Common myeloid progenitor, CD34-positive (primary cell): ENCODE data around the gene ADARB2.

Experiments
- CTCF ChIA-PET: fragments of 350-600 bp; sonication (Branson Sonifier 250); formaldehyde crosslinking; loops from one replicate; lab custom pipeline; 2021; ENCODE audit warnings: antibody characterized with exemption; lab: Charles Lee
- POLR2A ChIA-PET: fragments of 350-600 bp; sonication (Branson Sonifier 250); formaldehyde crosslinking; loops from one replicate; lab custom pipeline; 2021; ENCODE audit warnings: antibody characterized with exemption; lab: Charles Lee
- DNase-seq, 3 donors: peaks; one replicate each; pipeline versions ENCODE4 v3.0.0 to v3.0.0-alpha.2; 2013
- H3K27ac ChIP-seq, 2 experiments: 1 replicate in 1 of 2; 2 replicates in 1 of 2; pipeline ENCODE4 v1.7.0; 2013; ENCODE audit warnings: inconsistent platforms in 2 of 2, low read length in 2 of 2, mild to moderate bottlenecking in 2 of 2, low read depth in 1 of 2, moderate library complexity in 1 of 2; ENCODE audit not compliant: severe bottlenecking in 2 of 2, insufficient read depth in 1 of 2, poor library complexity in 1 of 2
- H3K27me3 ChIP-seq, 5 experiments: replicated peaks in 2 of 5; 1 replicate in 3 of 5; 2 replicates in 2 of 5; pipeline versions ENCODE4 v1.6.1 to v1.7.0; 2013; ENCODE audit warnings: low read length in 4 of 5, mild to moderate bottlenecking in 2 of 5, moderate library complexity in 2 of 5, inconsistent platforms in 1 of 5; ENCODE audit not compliant: insufficient read depth in 5 of 5, control insufficient read depth in 4 of 5
- H3K36me3 ChIP-seq, 4 experiments: 1 replicate in 2 of 4; 2 replicates in 2 of 4; pipeline versions ENCODE4 v1.6.1 to v1.7.0; 2013; ENCODE audit warnings: low read length in 3 of 4, control low read depth in 1 of 4, mild to moderate bottlenecking in 1 of 4; ENCODE audit not compliant: control insufficient read depth in 4 of 4, insufficient read depth in 4 of 4
- H3K4me1 ChIP-seq, 4 experiments: 1 replicate in 3 of 4; 2 replicates in 1 of 4; pipeline versions ENCODE4 v1.6.1 to v1.7.1; 2013; ENCODE audit warnings: low read length in 3 of 4, mild to moderate bottlenecking in 3 of 4, control low read depth in 1 of 4, inconsistent platforms in 1 of 4, moderate library complexity in 1 of 4; ENCODE audit not compliant: control insufficient read depth in 4 of 4, insufficient read depth in 4 of 4; ENCODE audit errors: control extremely low read depth in 1 of 4
- H3K4me3 ChIP-seq, 7 experiments: 1 replicate in 4 of 7; 2 replicates in 3 of 7; pipeline versions ENCODE4 v1.5.1 to v1.7.0; 2013; ENCODE audit warnings: mild to moderate bottlenecking in 7 of 7, low read length in 6 of 7, moderate library complexity in 6 of 7, inconsistent platforms in 2 of 7, low read depth in 2 of 7, control low read depth in 1 of 7; ENCODE audit not compliant: insufficient read depth in 4 of 7, control insufficient read depth in 1 of 7; ENCODE audit errors: extremely low read depth in 1 of 7
- H3K9me3 ChIP-seq, 5 experiments: 1 replicate in 4 of 5; 2 replicates in 1 of 5; pipeline versions ENCODE4 v1.6.1 to v1.7.1; 2013; ENCODE audit warnings: low read length in 4 of 5, mild to moderate bottlenecking in 2 of 5, inconsistent platforms in 1 of 5, low read depth in 1 of 5, moderate library complexity in 1 of 5; ENCODE audit not compliant: control insufficient read depth in 4 of 5, insufficient read depth in 2 of 5; ENCODE audit errors: control extremely low read depth in 1 of 5
- WGBS: methylation state at CpG from one replicate; pipeline ENCODE4 v1.1.5; 2013; ENCODE audit not compliant: insufficient coverage; 5-methylcytosine and 5-hydroxymethylcytosine counted together

ADARB2 gene

GRCh38 chr10:1244493-1244892 is 492.8 kb downstream of the ADARB2 start:
- Histone ChIP-seq H3K27ac (no peak overlapping the region), H3K36me3 (no peaks in the 10 kb centered on the region), H3K4me3 (no peak overlapping the region), H3K4me1 (peaks cover 4 to 15% (median 13%) of the 10 kb centered on the region in 4 experiments), H3K27me3 (peaks cover 0 to 37% (median 13%) of the 10 kb centered on the region in 5 experiments), H3K9me3 (no peaks in the 10 kb centered on the region)
- 96% methylated on average over 18 of the region's 18 CpGs for WGBS
- DNase-seq, result no peak
- ChIA-PET CTCF (interaction anchor here (0.8 to 1.9 kb wide), 3 partner anchors 11 to 176 kb away, joined by 3 to 8 read pairs (median 5); no protein-coding TSS in a partner anchor), POLR2A (no interaction called here)

GRCh38 chr10:1243486-1244234 is 493.7 kb downstream of the ADARB2 start:
- ChIA-PET POLR2A (interaction anchor here (0.5 kb wide), 1 partner anchor 547 kb away, joined by 3 read pairs; no protein-coding TSS in a partner anchor), CTCF (interaction anchor here (0.8 to 1.9 kb wide), 3 partner anchors 12 to 177 kb away, joined by 3 to 8 read pairs (median 5); no protein-coding TSS in a partner anchor)
- Histone ChIP-seq H3K36me3 (no peaks in the 10 kb centered on the region), H3K4me1 (peaks cover 2 to 15% (median 13%) of the 10 kb centered on the region in 4 experiments), H3K27ac (no peak overlapping the region), H3K9me3 (no peaks in the 10 kb centered on the region), H3K4me3 (no peak overlapping the region), H3K27me3 (peaks cover 0 to 28% (median 8%) of the 10 kb centered on the region in 5 experiments)
- WGBS, result 64% methylated on average over 21 of the region's 22 CpGs
- no peak for DNase-seq

DNA sequence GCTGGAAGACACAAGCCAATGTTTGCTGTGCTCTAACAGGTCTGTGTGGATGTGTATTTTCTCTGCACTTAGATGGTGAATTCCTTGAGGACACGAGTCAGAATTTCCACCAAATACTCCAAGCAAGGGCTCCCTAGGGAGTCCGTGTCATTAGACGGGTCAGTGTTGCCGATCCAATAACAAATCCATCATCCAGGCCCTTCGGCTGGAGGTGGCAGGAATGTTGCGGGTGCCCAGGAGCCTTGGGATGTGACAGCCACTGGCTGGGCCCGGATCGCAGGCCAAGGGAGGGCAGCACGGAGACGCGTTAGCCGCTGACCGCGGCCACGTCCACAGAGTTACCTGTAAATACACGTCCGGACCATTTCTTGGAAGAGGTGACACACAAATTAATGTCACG is 494.4 kb downstream of the ADARB2 start:
- DNase-seq, result no peak
- peaks cover 0 to 10% (median 10%) of the 10 kb centered on the region in 4 experiments for H3K4me1 ChIP-seq
- H3K36me3 ChIP-seq, result no peaks in the 10 kb centered on the region
- CTCF ChIA-PET, result interaction anchor here (0.5 to 1.9 kb wide), 2 partner anchors 13 to 872 kb away, joined by 6 to 8 read pairs; no protein-coding TSS in a partner anchor
- no peak overlapping the region for H3K4me3 ChIP-seq
- no peaks in the 10 kb centered on the region for H3K9me3 ChIP-seq
- over 99% methylated on average over 17 of the region's 18 CpGs for WGBS
- H3K27ac ChIP-seq, result no peak overlapping the region
- POLR2A ChIA-PET, result no interaction called here
- peaks cover 0 to 22% (median 4%) of the 10 kb centered on the region in 5 experiments for H3K27me3 ChIP-seq

- 96% methylated on average over 30 of the region's 34 CpGs for WGBS
- H3K36me3 ChIP-seq, result no peaks in the 10 kb centered on the region
- H3K27ac ChIP-seq, result no peak overlapping the region
- ChIA-PET POLR2A (no interaction called here), CTCF (interaction anchor here (0.5 to 0.6 kb wide), 2 partner anchors 378 to 871 kb away, joined by 4 to 6 read pairs; no protein-coding TSS in a partner anchor)
- H3K4me1 ChIP-seq, result peaks cover 0 to 10% (median 8%) of the 10 kb centered on the region in 4 experiments
- H3K27me3 ChIP-seq, result peaks cover 0 to 15% (median 0%) of the 10 kb centered on the region in 5 experiments
- DNase-seq, result no peak
- no peak overlapping the region for H3K4me3 ChIP-seq
- no peaks in the 10 kb centered on the region for H3K9me3 ChIP-seq
These were observed 495.1 kb downstream of the ADARB2 start for GRCh38 chr10:1241973-1242935.

- WGBS, result 96% methylated on average over 13 of the region's 16 CpGs
- Histone ChIP-seq H3K36me3 (no peaks in the 10 kb centered on the region), H3K27me3 (peaks cover 0 to 15% (median 0%) of the 10 kb centered on the region in 5 experiments), H3K4me3 (no peak overlapping the region), H3K4me1 (peaks cover 0 to 10% (median 8%) of the 10 kb centered on the region in 4 experiments), H3K27ac (no peak overlapping the region), H3K9me3 (no peaks in the 10 kb centered on the region)
- CTCF ChIA-PET, result no interaction called here
- no peak for DNase-seq
- POLR2A ChIA-PET, result no interaction called here
These were observed 495.9 kb downstream of the ADARB2 start for GRCh38 chr10:1241322-1241890.

DNA sequence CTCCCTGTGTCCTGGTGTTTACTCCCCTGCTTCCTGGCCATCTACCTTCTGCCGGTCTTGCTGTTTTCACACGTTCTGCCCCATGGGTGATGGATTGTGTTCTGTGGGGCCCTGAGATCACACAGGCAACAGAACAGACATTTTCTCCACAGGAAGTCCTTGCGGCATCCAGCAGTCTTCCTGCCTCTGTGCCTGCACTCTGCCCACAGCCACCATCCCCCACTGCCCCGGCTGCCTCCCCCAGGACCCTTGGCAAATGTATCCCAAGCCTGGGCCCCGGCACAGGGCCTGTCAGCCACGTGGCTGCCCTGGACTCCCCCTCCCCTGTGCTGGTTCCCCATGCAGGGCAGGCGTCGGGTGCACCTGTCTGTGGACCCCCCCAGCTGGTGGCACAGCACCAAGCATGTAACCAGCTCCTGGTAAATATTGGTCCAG is 497.0 kb downstream of the ADARB2 start:
- DNase-seq, result peak; percentile 50 to 70 (median 65)
- ChIA-PET POLR2A (no interaction called here), CTCF (no interaction called here)
- 0% methylated on average over 7 of the region's 8 CpGs for WGBS
- Histone ChIP-seq H3K27ac (no peak overlapping the region), H3K4me3 (peak overlapping the region in 3 of 7 experiments; percentile 7 to 54 (median 48)), H3K27me3 (peaks cover 0 to 15% (median 0%) of the 10 kb centered on the region in 5 experiments), H3K36me3 (no peaks in the 10 kb centered on the region), H3K9me3 (no peaks in the 10 kb centered on the region), H3K4me1 (peaks cover 0 to 10% (median 8%) of the 10 kb centered on the region in 4 experiments)
